Fibroblast of mammary gland (primary cell): ENCODE results near the gene RSBN1L.

Experiments
- DNase-seq: peaks from one replicate; pipeline ENCODE4 v3.0.0-alpha.2; 2010; ENCODE audit warnings: low read depth
- H3K4me3 ChIP-seq: 2 replicates; pipeline ENCODE4 v1.5.1; 2011; ENCODE audit warnings: low read depth, mild to moderate bottlenecking, low read length, moderate library complexity; ENCODE audit not compliant: control insufficient read depth
- CTCF ChIP-seq: conservative IDR thresholded peaks from 2 replicates; pipeline ENCODE4 v1.5.1; 2011; ENCODE audit warnings: low read depth, low read length, inconsistent platforms; ENCODE audit not compliant: control insufficient read depth, insufficient read depth

The RSBN1L gene

GRCh38 chr7:77655836-77656455, 40.3 kb upstream of the RSBN1L start:
- no peak for TF ChIP-seq CTCF
- H3K4me3 ChIP-seq = no peak overlapping the region
- DNase-seq = peak; percentile 12

- peak; percentile 31 for TF ChIP-seq CTCF
- H3K4me3 ChIP-seq = no peak overlapping the region
- peak; percentile 48 for DNase-seq
Observed at GRCh38 chr7:77657427-77658224, 38.6 kb upstream of the RSBN1L start.

- no peak for TF ChIP-seq CTCF
- H3K4me3 ChIP-seq = no peak overlapping the region
- no peak for DNase-seq
Observed at GRCh38 chr7:77658928-77659327, 37.3 kb upstream of the RSBN1L start.

- H3K4me3 ChIP-seq = no peak overlapping the region
- TF ChIP-seq CTCF = no peak
- no peak for DNase-seq
Observed at GRCh38 chr7:77661816-77662215, 34.4 kb upstream of the RSBN1L start.

GRCh38 chr7:77662869-77663268, 33.4 kb upstream of the RSBN1L start:
- TF ChIP-seq CTCF = no peak
- no peak overlapping the region for H3K4me3 ChIP-seq
- no peak for DNase-seq

GRCh38 chr7:77664715-77665114, 31.5 kb upstream of the RSBN1L start:
- TF ChIP-seq CTCF = no peak
- DNase-seq = no peak
- H3K4me3 ChIP-seq = no peak overlapping the region
